DLD1 (cell line): ENCODE data around the gene KIF14.

Experiments
- in situ Hi-C: cut with HindIII; loops from 2 replicates; pipeline ENCODE4 v1.10.0; 2017; ENCODE audit warnings: low sequenced_read_pairs

KIF14 gene, protein sequence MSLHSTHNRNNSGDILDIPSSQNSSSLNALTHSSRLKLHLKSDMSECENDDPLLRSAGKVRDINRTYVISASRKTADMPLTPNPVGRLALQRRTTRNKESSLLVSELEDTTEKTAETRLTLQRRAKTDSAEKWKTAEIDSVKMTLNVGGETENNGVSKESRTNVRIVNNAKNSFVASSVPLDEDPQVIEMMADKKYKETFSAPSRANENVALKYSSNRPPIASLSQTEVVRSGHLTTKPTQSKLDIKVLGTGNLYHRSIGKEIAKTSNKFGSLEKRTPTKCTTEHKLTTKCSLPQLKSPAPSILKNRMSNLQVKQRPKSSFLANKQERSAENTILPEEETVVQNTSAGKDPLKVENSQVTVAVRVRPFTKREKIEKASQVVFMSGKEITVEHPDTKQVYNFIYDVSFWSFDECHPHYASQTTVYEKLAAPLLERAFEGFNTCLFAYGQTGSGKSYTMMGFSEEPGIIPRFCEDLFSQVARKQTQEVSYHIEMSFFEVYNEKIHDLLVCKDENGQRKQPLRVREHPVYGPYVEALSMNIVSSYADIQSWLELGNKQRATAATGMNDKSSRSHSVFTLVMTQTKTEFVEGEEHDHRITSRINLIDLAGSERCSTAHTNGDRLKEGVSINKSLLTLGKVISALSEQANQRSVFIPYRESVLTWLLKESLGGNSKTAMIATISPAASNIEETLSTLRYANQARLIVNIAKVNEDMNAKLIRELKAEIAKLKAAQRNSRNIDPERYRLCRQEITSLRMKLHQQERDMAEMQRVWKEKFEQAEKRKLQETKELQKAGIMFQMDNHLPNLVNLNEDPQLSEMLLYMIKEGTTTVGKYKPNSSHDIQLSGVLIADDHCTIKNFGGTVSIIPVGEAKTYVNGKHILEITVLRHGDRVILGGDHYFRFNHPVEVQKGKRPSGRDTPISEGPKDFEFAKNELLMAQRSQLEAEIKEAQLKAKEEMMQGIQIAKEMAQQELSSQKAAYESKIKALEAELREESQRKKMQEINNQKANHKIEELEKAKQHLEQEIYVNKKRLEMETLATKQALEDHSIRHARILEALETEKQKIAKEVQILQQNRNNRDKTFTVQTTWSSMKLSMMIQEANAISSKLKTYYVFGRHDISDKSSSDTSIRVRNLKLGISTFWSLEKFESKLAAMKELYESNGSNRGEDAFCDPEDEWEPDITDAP (N-terminal part only)

DNA sequence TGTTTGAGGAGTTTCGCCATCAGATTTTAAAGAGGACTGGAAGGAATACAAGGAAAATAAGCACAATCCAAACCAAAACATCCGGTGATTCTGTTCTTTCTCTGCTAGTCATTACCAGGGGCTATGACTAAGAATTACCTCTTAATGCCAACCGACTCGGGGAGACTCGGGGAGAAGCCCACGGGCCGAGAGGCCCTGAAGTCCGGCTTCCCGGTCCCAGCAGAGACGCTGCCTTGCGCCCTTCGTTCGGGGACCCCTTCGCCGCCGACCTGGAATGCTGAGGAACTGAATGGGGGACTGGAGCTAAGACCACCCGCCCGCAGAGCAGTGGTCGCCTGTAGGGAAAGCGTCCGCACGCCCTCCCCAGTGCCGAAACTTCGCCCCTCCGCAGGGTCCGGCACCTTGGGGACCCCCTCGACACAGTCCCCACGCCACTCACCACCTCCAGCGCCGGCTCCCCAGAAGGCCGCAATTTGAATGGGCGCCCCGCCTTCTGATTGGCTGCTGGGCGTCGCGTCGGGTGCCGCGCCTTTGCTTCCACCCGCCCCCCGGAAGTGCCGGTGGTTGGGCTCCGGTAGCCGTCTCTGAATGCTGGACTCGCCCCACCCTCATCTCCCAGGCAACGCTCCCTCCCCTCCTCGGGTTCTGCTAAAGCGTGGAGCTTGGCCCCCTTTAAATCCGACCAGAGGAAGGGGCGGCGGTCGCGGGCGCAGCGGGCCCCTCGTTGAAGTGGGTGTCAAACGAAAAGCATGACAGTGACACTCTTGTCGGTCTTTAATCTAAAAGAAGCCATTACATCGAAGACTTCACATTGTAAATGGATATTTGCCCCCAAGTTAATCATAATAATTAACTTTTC, at the start of gene KIF14:
Gene KIF14, minus strand, starts transcription at position 479 of the 859 bp plus-strand sequence. CDS start 2,028 bp downstream, outside the sequence.
- in situ Hi-C loops, result loop anchor here (5.0 to 25.0 kb wide), 3 partner anchors 57 to 342 kb away; no protein-coding TSS in a partner anchor

DNA sequence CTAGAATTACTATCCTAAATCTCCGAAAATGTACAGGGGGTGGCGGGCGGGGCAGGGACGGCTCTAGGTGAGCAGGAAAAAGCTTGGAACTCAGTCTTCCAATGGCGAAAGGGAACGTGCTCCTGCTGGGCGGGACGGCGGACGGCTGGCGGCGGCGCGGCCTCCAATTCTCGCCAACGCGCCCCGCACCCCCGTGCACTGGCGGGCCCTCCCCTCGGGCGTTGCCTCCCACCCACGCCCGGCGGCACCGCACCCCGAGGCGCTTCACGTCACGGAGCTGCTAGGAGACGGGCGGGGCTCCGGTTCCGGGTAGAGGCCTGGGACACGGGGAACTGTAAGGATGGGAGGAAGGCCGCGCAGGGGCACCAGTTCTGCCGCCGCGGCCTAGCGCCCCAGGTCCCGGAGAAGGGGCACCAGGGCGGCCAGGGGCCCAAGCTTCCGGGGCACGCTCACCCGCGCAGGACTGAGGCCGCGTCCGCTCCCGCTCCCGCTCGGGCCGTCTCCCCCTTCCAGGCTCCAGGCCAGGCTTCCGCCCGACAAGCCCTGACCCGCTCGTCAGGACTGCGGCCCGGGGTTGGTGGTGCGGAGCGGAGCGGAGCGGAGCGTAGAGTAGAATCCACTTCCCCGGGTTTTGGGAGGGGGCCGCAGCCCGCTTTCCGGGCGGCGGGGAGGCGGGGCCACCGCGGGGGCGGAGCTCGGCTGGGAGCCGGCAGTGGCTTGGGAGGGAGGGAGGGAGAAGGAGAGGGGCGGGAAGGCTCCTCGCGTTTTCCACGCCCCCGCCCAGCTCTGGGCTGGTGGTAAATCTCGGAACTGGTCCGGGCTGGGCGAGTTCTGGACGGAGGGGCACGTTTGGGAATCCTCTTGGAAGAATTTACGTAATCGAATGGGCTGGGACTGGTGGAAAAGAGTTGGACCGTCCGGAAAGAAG, 49.0 kb upstream of the KIF14 start, which contains the start of gene DDX59:
Gene DDX59, minus strand, starts transcription at position 594 of the 928 bp plus-strand sequence. CDS start 3,167 bp downstream, outside the sequence.
- in situ Hi-C loops, result no loop called here

GRCh38 chr1:200668514-200669313, 48.2 kb upstream of the KIF14 start:
- in situ Hi-C loops, result no loop called here

- in situ Hi-C loops, result no loop called here
Observed at GRCh38 chr1:200666309-200666708, 45.8 kb upstream of the KIF14 start.

GRCh38 chr1:200665861-200666260, 45.3 kb upstream of the KIF14 start:
- in situ Hi-C loops, result no loop called here

- in situ Hi-C loops, result no loop called here
Observed at GRCh38 chr1:200660719-200661118, 40.2 kb upstream of the KIF14 start.

GRCh38 chr1:200659269-200659668, 38.7 kb upstream of the KIF14 start:
- in situ Hi-C loops, result no loop called here

DNA sequence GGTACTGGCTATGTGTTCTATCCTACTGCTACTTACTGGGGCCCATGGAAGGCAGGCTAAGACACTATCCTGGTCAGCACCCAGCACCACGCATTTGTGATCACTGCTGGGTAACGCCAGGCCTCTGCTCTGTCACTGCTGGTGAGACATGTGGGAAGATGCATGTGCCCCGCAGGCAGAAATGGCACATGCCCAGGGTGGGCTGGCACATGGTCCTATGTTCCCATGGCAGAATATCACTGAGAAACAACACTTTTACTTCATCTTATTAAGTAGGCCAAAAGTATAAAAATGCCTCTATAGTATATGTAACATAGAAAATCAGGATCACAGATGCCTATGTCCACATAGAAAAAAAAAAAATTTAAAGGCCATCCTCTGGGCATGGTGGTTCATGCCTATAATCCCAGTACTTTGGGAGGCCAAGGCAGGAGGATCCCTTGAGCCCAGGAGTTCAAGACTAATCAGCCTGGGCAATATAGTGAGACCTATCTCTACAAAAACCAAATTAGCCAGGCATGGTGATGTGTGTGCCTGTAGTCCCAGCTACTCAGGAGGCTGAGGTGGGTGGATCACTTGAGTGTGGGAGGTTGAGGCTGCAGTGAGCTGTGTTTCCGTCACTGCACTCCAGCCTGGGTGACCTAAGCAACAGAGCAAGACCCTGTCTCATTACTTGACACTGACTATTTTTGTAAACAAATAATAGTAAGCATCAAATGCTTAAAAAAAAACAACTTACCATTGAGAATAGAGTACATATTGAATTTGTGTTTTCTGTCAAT, 37.7 kb upstream of the KIF14 start:
- in situ Hi-C loops, result no loop called here

GRCh38 chr1:200654660-200655059, 34.1 kb upstream of the KIF14 start:
- in situ Hi-C loops, result no loop called here

DNA sequence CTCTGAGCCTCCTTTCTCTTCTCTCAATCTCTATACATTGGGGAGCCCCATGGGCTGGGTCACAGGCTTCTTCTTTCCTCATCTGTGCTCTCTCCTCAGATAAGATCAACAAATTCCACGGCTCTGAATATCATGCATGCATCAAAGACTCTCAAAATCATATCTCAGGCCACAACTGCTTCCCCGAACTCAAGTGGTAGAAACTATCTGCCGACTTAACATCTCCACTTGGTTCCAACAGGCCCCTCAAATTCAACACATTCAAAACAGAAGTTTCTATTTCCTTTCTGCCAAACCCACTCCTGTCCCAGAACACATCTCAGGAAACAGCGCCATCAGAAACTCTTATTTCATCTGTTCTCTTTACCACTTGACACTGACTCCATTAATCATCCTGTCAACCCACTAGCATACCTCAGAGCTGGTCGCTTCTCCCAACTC, 32.5 kb upstream of the KIF14 start:
- in situ Hi-C loops, result no loop called here

DNA sequence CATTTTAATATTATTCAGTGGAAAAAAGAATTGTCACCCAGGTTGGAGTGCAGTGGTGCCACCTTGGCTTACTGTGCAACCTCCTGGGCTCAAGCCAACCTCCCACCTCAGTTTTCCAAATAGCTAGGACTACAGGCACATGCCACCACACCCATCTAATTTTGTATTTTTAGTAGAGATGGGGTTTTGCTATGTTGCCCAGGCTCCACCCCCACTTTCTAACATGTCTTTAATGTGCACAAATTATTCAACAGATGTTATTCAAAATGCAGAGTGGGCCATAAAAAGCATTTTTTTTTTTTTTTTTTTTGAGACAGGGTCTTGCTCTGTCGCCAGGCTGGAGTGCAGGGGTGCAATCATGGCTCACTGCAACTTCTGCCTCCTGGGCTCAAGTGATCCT, 31.8 kb upstream of the KIF14 start:
- in situ Hi-C loops, result no loop called here

DNA sequence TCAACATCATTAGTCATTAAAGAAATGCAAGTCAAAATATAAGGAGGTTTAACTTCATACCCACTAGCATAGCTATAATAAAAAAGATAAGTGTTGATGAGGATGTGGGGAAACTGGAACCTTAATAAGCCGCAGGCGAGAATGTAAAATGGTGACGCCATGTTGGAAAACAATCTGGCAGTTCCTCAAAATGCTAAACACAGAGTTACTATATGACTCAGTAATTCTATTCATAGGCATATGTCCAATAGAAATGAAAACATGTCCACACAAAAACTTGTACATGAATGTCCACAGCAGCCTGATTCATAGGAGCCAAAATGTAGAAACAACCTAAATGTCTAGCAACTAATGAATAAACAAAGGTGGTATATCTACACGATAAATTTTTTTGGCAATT, 26.0 kb upstream of the KIF14 start:
- in situ Hi-C loops, result no loop called here

DNA sequence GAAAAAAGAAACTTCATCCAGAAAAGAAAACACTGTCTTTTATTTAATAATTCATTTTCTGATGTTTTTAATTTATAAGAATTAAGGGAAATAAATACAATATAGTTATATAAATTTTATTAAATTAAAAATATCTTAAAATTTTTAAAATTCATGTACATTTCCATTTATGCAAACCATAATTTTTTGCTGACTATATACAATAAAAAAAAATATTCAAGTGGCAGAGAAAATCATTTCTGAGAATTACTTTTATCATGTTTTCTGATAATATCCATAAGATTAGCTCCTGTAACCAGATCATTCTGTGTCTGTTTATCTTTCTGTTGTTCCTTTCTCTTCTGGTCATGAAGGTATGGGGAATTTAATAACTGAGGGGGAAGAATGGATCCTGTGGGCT, 23.5 kb upstream of the KIF14 start:
- in situ Hi-C loops, result no loop called here

- in situ Hi-C loops, result no loop called here
Observed at GRCh38 chr1:200642481-200642880, 21.9 kb upstream of the KIF14 start.

GRCh38 chr1:200640963-200641401, 20.4 kb upstream of the KIF14 start:
- in situ Hi-C loops, result no loop called here

- in situ Hi-C loops, result no loop called here
Observed at GRCh38 chr1:200640373-200640962, 19.9 kb upstream of the KIF14 start.

- in situ Hi-C loops, result no loop called here
Observed at GRCh38 chr1:200638073-200638472, 17.5 kb upstream of the KIF14 start.
